Vagina (tissue), 2 donors: ENCODE results near the gene TWNK. TPM values are rescaled to one million over a fixed set of nuclear protein-coding genes. Genes with fewer than 3 reads are reported as not detected.
A peak's percentile ranks its signal among the peaks of the same experiment; 100 is the strongest.

Experiments used
- DNase-seq, 2 donors: peaks; one replicate each; pipeline ENCODE4 v3.0.0-alpha.2; 2017; ENCODE audit errors: extremely low spot score in 2 of 2
- H3K27ac ChIP-seq: fragments of 200-600 bp; sonication (generic); one replicate; pipeline ENCODE4 v1.5.1; 2019
- H3K27me3 ChIP-seq: fragments of 200-600 bp; sonication (generic); one replicate; pipeline ENCODE4 v1.5.1; 2019
- H3K36me3 ChIP-seq, 2 donors: fragments of 200-600 bp; sonication (generic); one replicate each; pipeline ENCODE4 v1.5.1; 2017 to 2019
- H3K4me1 ChIP-seq: fragments of 200-600 bp; sonication (generic); one replicate; pipeline ENCODE4 v1.5.1; 2019
- H3K4me3 ChIP-seq, 2 donors: fragments of 200-600 bp; sonication (generic); 1 replicate in 1 of 2; 2 replicates in 1 of 2; pipeline ENCODE4 v1.5.1; 2016 to 2019
- H3K9me3 ChIP-seq: fragments of 200-600 bp; sonication (generic); one replicate; pipeline ENCODE4 v1.5.1; 2019
- CTCF ChIP-seq, 3 experiments: fragments of 450-650 bp in 2 of 3; fragments of 200-600 bp in 1 of 3; sonication (generic) in 1 of 3; IDR thresholded peaks; one replicate each; pipeline ENCODE4 v1.5.1; 2017 to 2019; ENCODE audit warnings: antibody characterized with exemption in 3 of 3, mild to moderate bottlenecking in 2 of 3, moderate library complexity in 2 of 3
- POLR2A ChIP-seq, 2 donors: fragments of 450-650 bp; IDR thresholded peaks; one replicate each; pipeline ENCODE4 v1.6.1; 2017; ENCODE audit warnings: antibody characterized with exemption in 2 of 2, mild to moderate bottlenecking in 2 of 2, moderate library complexity in 2 of 2
- POLR2AphosphoS5 ChIP-seq, 2 donors: sonication (generic); formaldehyde crosslinking; IDR thresholded peaks; one replicate each; pipeline ENCODE4 v1.9.0; 2017; ENCODE audit warnings: antibody characterized with exemption in 2 of 2, mild to moderate bottlenecking in 2 of 2, low read depth in 1 of 2; ENCODE audit not compliant: insufficient read depth in 1 of 2
- intact Hi-C: fragments of 100-400 bp; cut with DNase I; formaldehyde crosslinking; loops from one replicate; pipeline ENCODE4 v1.15.1; 2023
- total RNA-seq: library from RNA; depleted of rRNA; stranded (reverse); fragments of >200 nt; gene quantifications from one replicate; pipeline ENCODE4 v1.2.3, GENCODE V29; 2016

Gene TWNK
- total RNA-seq, 1 donor from 2014 or later, result 5.2 TPM

- TF ChIP-seq POLR2AphosphoS5 (IDR thresholded peaks at IDR 0.05; ENCODE audit: insufficient read depth in 1 of 2, low read depth in 1 of 2) (peak in 1 of 2 donors; percentile 92), CTCF (IDR thresholded peaks at IDR 0.05) (peak; percentile 87 to 95 (median 95)), POLR2A (IDR thresholded peaks at IDR 0.05) (peak in 1 of 2 donors; percentile 96)
- Histone ChIP-seq H3K27ac (peak overlapping the region; percentile 100), H3K9me3 (no peaks in the 10 kb centered on the region), H3K4me3 (peak overlapping the region; percentile 79 to 92), H3K4me1 (peaks cover 41% of the 10 kb centered on the region), H3K36me3 (peaks cover 0 to 12% of the 10 kb centered on the region in 2 donors), H3K27me3 (no peaks in the 10 kb centered on the region)
- intact Hi-C loops, result loop anchor here (5.0 kb wide), 1 partner anchor 87 kb away; the partner anchor contains the start of gene SLF2
- no peak for DNase-seq
These were observed 11.8 kb downstream of the TWNK start for GRCh38 chr10:100998991-100999741.

DNA sequence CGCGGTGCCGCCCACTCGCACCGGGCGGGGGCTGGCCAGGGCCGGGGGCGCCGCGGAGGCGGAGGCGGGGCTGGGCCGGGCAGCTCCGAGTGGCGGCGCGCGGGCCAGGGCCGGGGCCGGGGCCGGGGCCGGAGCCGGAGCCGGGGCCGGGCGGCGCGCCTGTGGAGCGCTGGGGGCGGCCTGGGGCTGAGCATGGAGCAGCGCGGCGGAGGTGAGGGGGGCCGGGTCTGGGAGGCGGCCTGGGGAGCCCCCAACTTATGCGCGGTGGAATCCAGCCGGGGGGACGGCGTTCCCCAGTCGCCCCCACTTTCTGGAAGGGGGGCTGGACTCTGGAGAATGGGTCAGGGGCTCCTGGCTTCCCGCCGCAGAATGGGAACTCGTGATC is 12.4 kb downstream of the TWNK start, which contains the start of gene LZTS2:
TSS of gene LZTS2 (plus strand) at position 67 of the 385 bp plus-strand sequence. CDS start 2,731 bp downstream, outside the sequence.
- Histone ChIP-seq H3K36me3 (peaks cover 0 to 12% of the 10 kb centered on the region in 2 donors), H3K27me3 (no peaks in the 10 kb centered on the region), H3K4me1 (peaks cover 41% of the 10 kb centered on the region), H3K4me3 (peak within 1 kb of the TSS; percentile 79 to 92), H3K9me3 (no peaks in the 10 kb centered on the region), H3K27ac (peak within 1 kb of the TSS; percentile 100)
- no peak for DNase-seq
- TF ChIP-seq POLR2A (IDR thresholded peaks at IDR 0.05) (no peak), CTCF (IDR thresholded peaks at IDR 0.05) (no peak), POLR2AphosphoS5 (IDR thresholded peaks at IDR 0.05; ENCODE audit: insufficient read depth in 1 of 2, low read depth in 1 of 2) (no peak)
- intact Hi-C loops, result loop anchor here (5.0 kb wide), 1 partner anchor 87 kb away; the partner anchor contains the start of gene SLF2

DNA sequence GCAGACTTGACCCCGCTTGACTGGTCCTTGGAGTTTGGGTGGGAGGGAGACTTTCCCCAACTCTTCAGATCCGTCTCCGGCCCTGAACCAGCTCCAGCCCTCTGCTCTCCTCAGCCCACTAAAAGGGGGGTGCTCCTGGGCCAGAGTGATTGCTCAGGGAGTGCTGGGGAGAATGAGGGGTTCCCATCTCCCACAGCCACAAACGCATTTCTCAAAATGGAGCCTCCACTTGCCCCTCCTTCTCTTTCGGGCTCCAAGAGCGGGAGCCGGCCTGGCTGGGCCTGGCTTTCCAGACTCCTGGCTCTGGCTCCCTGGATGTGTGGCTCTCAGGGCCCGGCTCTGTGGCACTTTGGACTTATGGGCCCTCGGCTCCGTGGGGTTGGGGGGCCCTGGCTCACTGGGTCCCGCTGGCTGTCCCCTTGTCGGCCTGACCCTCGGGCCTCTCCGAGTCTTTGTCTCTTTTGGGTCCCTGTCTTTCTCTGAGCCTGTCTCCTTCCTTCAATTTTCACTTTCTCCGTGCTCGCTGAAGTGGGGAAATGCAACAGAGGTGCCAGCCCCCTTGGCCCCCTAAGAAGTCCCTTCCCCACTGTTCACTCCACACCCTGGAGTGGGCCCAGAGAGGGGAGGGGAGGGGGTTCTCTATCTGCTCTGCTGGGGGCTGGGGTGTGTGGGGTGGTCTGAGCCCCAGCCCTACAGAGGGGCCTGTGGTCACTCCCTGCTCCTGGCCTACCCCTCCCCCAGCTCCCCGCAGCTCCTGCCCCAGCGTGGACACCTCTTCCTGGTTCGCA is 13.0 kb downstream of the TWNK start:
- Histone ChIP-seq H3K36me3 (peaks cover 0 to 15% of the 10 kb centered on the region in 2 donors), H3K9me3 (no peaks in the 10 kb centered on the region), H3K27me3 (no peaks in the 10 kb centered on the region), H3K27ac (peak overlapping the region; percentile 100), H3K4me3 (peak overlapping the region; percentile 79 to 92), H3K4me1 (peaks cover 41% of the 10 kb centered on the region)
- TF ChIP-seq POLR2AphosphoS5 (IDR thresholded peaks at IDR 0.05; ENCODE audit: insufficient read depth in 1 of 2, low read depth in 1 of 2), result peak in 1 of 2 donors; percentile 25
- no peak for TF ChIP-seq CTCF (IDR thresholded peaks at IDR 0.05)
- TF ChIP-seq POLR2A (IDR thresholded peaks at IDR 0.05), result no peak
- intact Hi-C loops, result no loop called here
- DNase-seq, result no peak

DNA sequence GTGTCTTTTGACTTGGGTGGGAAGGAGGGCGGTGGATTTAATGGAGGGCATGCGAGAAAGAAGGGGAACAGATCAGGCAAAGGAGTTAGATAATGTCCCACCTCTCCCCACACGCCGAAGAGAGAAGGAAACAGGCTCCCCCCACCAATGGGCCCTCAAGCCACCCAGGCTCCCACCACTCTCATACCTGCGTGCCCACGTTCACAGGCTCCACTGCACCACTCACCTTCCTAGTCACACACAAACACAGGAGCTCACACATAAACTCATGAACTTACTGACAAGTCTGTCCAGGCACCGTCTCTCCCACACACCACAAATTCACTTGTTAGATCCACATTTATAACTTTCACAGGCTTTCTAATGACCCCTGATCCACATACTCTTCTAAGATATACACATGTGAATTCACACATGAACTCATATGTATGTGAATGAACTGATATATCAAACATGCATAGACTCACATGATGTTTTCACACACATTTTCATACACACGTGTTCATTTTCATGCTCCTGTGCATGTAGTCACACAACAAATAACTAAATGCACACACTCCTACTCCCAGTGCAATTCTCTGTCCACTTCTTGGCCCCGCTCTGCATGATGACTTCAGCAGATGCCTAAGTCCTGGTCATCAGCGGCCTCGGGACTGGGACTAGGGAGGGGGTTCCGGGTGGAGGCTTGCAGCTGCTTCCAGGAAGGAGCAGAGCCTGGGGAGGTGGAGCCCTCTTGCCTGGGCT is 13.7 kb downstream of the TWNK start:
- peaks cover 41% of the 10 kb centered on the region for H3K4me1 ChIP-seq
- H3K4me3 ChIP-seq, result peak overlapping the region; percentile 79 to 92
- peaks cover 2 to 22% of the 10 kb centered on the region in 2 donors for H3K36me3 ChIP-seq
- no peaks in the 10 kb centered on the region for H3K27me3 ChIP-seq
- H3K9me3 ChIP-seq, result no peaks in the 10 kb centered on the region
- H3K27ac ChIP-seq, result peak overlapping the region; percentile 100
- peak in 1 of 2 donors; percentile 98 for DNase-seq
- intact Hi-C loops, result no loop called here
- TF ChIP-seq POLR2A (IDR thresholded peaks at IDR 0.05) (peak in 1 of 2 donors; percentile 85), CTCF (IDR thresholded peaks at IDR 0.05) (no peak), POLR2AphosphoS5 (IDR thresholded peaks at IDR 0.05; ENCODE audit: insufficient read depth in 1 of 2, low read depth in 1 of 2) (peak; percentile 94 to 98)
